Osteocyte (in vitro differentiated cells): Measurements from ENCODE around the gene CHDH. TPM values are rescaled to one million over a fixed set of nuclear protein-coding genes. Genes with fewer than 3 reads are reported as not detected.

Experiments
- DNase-seq: peaks from one replicate; pipeline ENCODE4 v3.0.0; 2021; ENCODE audit warnings: mixed read lengths; ENCODE audit not compliant: unreplicated experiment; ENCODE audit errors: extremely low spot score
- H3K27ac Mint-ChIP-seq: one replicate; pipeline ENCODE4 v1.8.0; 2021; ENCODE audit warnings: mild to moderate bottlenecking, mixed read lengths; ENCODE audit not compliant: unreplicated experiment
- H3K27me3 Mint-ChIP-seq: one replicate; pipeline ENCODE4 v1.8.0; 2021; ENCODE audit warnings: mixed read lengths; ENCODE audit not compliant: unreplicated experiment
- H3K36me3 Mint-ChIP-seq: one replicate; pipeline ENCODE4 v1.8.0; 2021; ENCODE audit warnings: mixed read lengths; ENCODE audit not compliant: unreplicated experiment
- H3K4me1 Mint-ChIP-seq: one replicate; pipeline ENCODE4 v1.8.0; 2021; ENCODE audit warnings: mixed read lengths; ENCODE audit not compliant: unreplicated experiment
- H3K4me3 Mint-ChIP-seq: one replicate; pipeline ENCODE4 v1.8.0; 2021; ENCODE audit warnings: mild to moderate bottlenecking, moderate library complexity, mixed read lengths; ENCODE audit not compliant: unreplicated experiment
- H3K9me3 Mint-ChIP-seq: one replicate; pipeline ENCODE4 v1.8.0; 2021; ENCODE audit warnings: mixed read lengths; ENCODE audit not compliant: unreplicated experiment
- total RNA-seq: library from RNA; stranded (reverse); gene quantifications from 2 replicates; pipeline ENCODE4 v1.2.1, GENCODE V29; 2021
- TF ChIP-seq, protein P1 (sequence below): fragments of 200-600 bp; sonication (generic); IDR thresholded peaks from 2 replicates; pipeline ENCODE4 v1.5.0; 2021; ENCODE audit warnings: antibody characterized with exemption, mild to moderate bottlenecking, moderate library complexity

The CHDH gene
- total RNA-seq, 1 donor from 2014 or later: 0.86 TPM

DNA sequence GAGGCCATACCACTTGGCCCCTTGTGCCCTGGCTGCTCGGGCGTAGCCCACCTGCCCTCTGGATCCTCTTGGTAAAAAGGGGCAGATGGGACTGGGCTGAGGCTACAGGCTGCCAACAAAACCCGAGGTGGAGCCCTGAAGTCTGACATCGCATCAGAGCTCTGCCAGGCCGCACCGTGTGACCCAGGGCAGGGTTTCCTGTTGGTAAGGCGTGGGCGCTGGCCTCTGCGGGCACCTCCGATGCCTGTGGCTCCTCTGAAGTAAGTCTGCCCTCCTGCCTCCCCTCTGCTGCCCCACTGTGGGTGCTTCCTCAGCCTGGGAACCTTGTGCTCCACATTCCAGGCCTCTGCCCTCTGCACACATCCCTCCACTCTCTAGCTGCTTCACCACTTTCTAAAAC, 8.9 kb downstream of the CHDH start:
- TF ChIP-seq, protein P1, sequence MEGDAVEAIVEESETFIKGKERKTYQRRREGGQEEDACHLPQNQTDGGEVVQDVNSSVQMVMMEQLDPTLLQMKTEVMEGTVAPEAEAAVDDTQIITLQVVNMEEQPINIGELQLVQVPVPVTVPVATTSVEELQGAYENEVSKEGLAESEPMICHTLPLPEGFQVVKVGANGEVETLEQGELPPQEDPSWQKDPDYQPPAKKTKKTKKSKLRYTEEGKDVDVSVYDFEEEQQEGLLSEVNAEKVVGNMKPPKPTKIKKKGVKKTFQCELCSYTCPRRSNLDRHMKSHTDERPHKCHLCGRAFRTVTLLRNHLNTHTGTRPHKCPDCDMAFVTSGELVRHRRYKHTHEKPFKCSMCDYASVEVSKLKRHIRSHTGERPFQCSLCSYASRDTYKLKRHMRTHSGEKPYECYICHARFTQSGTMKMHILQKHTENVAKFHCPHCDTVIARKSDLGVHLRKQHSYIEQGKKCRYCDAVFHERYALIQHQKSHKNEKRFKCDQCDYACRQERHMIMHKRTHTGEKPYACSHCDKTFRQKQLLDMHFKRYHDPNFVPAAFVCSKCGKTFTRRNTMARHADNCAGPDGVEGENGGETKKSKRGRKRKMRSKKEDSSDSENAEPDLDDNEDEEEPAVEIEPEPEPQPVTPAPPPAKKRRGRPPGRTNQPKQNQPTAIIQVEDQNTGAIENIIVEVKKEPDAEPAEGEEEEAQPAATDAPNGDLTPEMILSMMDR: no peak
- no peak overlapping the region for H3K27ac Mint-ChIP-seq
- H3K4me1 Mint-ChIP-seq: no peaks in the 10 kb centered on the region
- no peaks in the 10 kb centered on the region for H3K9me3 Mint-ChIP-seq
- DNase-seq: no peak
- H3K4me3 Mint-ChIP-seq: no peak overlapping the region
- H3K36me3 Mint-ChIP-seq: no peaks in the 10 kb centered on the region
- H3K27me3 Mint-ChIP-seq: no peaks in the 10 kb centered on the region

DNA sequence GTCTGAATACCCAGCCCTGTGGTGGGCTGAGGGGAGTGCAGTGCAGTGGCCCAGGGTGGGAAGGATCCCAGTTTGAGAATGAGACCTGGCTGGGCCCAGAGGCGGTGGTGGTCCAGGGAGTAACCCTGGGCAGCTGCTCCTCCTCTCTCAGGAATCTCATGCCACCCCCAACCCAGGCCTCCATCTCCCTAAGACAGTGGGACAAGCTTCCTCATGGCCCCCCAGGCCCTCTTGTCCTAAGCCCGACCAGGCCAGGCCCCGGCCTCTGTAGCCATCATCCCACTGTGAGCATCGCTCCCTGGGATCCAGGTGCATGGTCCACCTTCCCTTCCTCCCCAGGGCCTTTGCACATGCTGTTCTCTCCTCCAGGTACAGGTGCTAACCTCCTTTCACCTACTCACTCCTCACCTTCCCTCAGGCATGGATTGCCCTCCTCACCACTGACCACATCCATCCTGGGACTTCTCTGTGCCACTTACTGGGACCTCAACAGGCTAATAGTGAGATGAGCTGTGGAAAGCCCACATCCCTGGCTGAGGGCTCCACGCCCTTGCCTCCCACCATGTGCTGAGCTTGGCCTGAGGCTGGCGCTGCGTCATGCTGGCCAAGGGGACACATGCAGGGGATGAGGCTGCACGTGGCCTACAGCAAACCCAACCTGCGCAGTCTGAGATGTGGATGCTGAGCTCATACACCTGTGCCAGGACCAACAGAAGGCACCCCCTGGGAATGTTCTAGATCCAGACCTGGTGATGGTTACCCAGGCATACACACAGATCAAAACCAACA, 9.9 kb downstream of the CHDH start:
- TF ChIP-seq, protein P1: no peak
- no peaks in the 10 kb centered on the region for H3K27me3 Mint-ChIP-seq
- H3K27ac Mint-ChIP-seq: no peak overlapping the region
- H3K4me3 Mint-ChIP-seq: no peak overlapping the region
- no peaks in the 10 kb centered on the region for H3K4me1 Mint-ChIP-seq
- no peaks in the 10 kb centered on the region for H3K9me3 Mint-ChIP-seq
- no peak for DNase-seq
- no peaks in the 10 kb centered on the region for H3K36me3 Mint-ChIP-seq

DNA sequence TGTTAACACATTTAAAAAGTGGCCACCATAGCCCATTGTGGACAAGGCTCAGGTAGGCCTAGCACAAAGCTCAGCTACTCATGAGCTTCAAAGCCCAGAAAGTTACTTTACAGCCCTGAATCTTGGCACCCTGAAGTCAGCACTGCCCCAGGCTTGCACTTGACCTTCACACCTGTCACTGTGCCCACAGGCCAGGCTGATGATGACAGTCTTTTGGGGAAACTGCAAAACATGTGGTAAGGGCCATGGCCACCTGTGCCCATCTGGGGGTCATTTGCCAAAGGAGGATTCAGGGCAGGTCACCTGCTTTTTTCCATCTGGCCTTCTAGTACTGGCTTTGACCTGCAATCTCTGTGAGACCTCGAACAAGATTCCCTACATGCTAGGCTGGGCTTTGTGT, 11.0 kb downstream of the CHDH start:
- no peaks in the 10 kb centered on the region for H3K36me3 Mint-ChIP-seq
- H3K4me1 Mint-ChIP-seq: no peaks in the 10 kb centered on the region
- TF ChIP-seq, protein P1: no peak
- H3K4me3 Mint-ChIP-seq: no peak overlapping the region
- no peak for DNase-seq
- H3K9me3 Mint-ChIP-seq: no peaks in the 10 kb centered on the region
- no peak overlapping the region for H3K27ac Mint-ChIP-seq
- no peaks in the 10 kb centered on the region for H3K27me3 Mint-ChIP-seq

- TF ChIP-seq, protein P1: no peak
- Mint-ChIP-seq H3K27ac (no peak overlapping the region), H3K36me3 (no peaks in the 10 kb centered on the region), H3K27me3 (no peaks in the 10 kb centered on the region), H3K4me3 (no peak overlapping the region), H3K4me1 (no peaks in the 10 kb centered on the region), H3K9me3 (no peaks in the 10 kb centered on the region)
- no peak for DNase-seq
Measured at GRCh38 chr3:53834429-53835095, 11.7 kb downstream of the CHDH start.

DNA sequence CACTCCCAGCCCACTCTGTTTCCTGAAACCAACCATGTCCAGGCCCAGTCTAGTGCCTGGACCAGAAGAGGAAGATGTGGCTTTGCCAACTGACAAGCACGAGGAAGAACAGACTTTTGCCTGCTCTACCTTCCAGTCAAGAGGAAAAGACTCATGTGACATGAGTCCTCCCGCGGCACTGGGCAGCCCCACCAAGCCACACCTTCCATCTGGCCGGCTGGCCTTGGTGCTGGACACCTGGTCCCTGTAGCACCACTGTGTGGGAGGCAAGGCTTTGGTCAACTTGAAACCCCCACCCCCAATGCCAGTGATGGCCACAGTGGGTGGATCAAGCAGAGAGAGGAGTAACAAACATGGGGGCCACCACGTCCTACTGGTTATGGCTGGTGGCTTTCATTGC, 12.5 kb downstream of the CHDH start:
- no peak for DNase-seq
- no peaks in the 10 kb centered on the region for H3K36me3 Mint-ChIP-seq
- H3K9me3 Mint-ChIP-seq: no peaks in the 10 kb centered on the region
- no peaks in the 10 kb centered on the region for H3K4me1 Mint-ChIP-seq
- TF ChIP-seq, protein P1: no peak
- no peaks in the 10 kb centered on the region for H3K27me3 Mint-ChIP-seq
- no peak overlapping the region for H3K4me3 Mint-ChIP-seq
- no peak overlapping the region for H3K27ac Mint-ChIP-seq
